ENCODE data around the gene GRM2. TPM values are rescaled to one million over a fixed set of nuclear protein-coding genes. Genes with fewer than 3 reads are reported as not detected.

GRM2 gene
- total RNA-seq, 1 experiment from 2014 or later, result 0.07 TPM

DNA sequence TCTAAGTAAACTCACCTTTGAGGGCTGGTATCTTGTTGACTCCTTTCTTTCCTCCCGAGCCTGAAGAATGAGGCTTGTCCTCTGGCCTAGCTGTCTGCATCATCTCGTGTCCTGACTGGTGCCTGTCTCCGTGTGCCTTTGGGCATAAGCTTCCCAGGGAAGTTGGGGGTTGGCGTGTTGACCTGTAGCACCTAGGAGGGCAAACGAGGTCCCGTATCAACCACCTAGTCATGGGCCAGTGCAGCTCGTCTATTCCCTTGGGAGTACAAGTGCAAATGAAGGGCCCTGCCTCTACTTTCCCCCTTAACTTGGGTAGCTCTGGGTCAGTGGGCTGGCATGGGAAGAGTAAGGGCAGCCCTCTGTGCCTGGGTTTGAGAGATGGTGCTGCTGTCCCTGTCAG, 27.1 kb upstream of the GRM2 start:
- peaks cover 11% of the 10 kb centered on the region; the same call in 1 of the 2 replicates for H3K79me2 ChIP-seq (ENCODE audit: low read length)
- H3K9me2 ChIP-seq (replicated peaks; ENCODE audit: low read length), result no peaks in the 10 kb centered on the region
- no TSS peak for BruUV-seq (replicated peaks)
- H3K4me2 ChIP-seq (ENCODE audit: low read length), result no peak overlapping the region
- DNase-seq, result no peak
- H3K36me3 ChIP-seq (ENCODE audit: low read depth, low read length), result peaks cover 8% of the 10 kb centered on the region; the same call in 1 of the 2 replicates
- H2AFZ ChIP-seq (ENCODE audit: low read length), result no peak overlapping the region
- H3K9me3 ChIP-seq (ENCODE audit: low read length), result no peaks in the 10 kb centered on the region
- no peak for TF ChIP-seq EZH2 (IDR thresholded peaks at IDR 0.05; ENCODE audit: low read length, unreplicated experiment)
- TF ChIP-seq EZH2phosphoT487 (IDR thresholded peaks at IDR 0.05; ENCODE audit: borderline replicate concordance, low read length), result no peak
- TF ChIP-seq, protein P1, sequence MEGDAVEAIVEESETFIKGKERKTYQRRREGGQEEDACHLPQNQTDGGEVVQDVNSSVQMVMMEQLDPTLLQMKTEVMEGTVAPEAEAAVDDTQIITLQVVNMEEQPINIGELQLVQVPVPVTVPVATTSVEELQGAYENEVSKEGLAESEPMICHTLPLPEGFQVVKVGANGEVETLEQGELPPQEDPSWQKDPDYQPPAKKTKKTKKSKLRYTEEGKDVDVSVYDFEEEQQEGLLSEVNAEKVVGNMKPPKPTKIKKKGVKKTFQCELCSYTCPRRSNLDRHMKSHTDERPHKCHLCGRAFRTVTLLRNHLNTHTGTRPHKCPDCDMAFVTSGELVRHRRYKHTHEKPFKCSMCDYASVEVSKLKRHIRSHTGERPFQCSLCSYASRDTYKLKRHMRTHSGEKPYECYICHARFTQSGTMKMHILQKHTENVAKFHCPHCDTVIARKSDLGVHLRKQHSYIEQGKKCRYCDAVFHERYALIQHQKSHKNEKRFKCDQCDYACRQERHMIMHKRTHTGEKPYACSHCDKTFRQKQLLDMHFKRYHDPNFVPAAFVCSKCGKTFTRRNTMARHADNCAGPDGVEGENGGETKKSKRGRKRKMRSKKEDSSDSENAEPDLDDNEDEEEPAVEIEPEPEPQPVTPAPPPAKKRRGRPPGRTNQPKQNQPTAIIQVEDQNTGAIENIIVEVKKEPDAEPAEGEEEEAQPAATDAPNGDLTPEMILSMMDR (conservative IDR thresholded peaks at IDR 0.05; ENCODE audit: low read depth, low read length), result no peak
- ATAC-seq, result no peak
- no peaks in the 10 kb centered on the region for H3F3A ChIP-seq (ENCODE audit: low read length, unreplicated experiment)
- no peaks in the 10 kb centered on the region for H3K27me3 ChIP-seq (ENCODE audit: low read length)
- 0 out of 2 replicates have a peak, but pooled peaks cover 2% of the 10 kb centered on the region for H4K20me1 ChIP-seq (ENCODE audit: low read length)
- intact Hi-C loops (cut with micrococcal nuclease), result loop anchor here (10.0 kb wide), 1 partner anchor 295 kb away; the partner anchor contains the start of gene MANF
- no peak overlapping the region for H3K4me3 ChIP-seq (ENCODE audit: low read length)
- CTCF ChIA-PET, result no interaction called here
- POLR2A ChIA-PET (ENCODE audit: unreplicated experiment), result no interaction called here
- H3K27ac ChIP-seq (ENCODE audit: low read length), result no peak overlapping the region
- peaks cover 23% of the 10 kb centered on the region for H3K4me1 ChIP-seq (ENCODE audit: insufficient read depth, low read length)
- H3K9ac ChIP-seq (ENCODE audit: low read length), result no peak overlapping the region

DNA sequence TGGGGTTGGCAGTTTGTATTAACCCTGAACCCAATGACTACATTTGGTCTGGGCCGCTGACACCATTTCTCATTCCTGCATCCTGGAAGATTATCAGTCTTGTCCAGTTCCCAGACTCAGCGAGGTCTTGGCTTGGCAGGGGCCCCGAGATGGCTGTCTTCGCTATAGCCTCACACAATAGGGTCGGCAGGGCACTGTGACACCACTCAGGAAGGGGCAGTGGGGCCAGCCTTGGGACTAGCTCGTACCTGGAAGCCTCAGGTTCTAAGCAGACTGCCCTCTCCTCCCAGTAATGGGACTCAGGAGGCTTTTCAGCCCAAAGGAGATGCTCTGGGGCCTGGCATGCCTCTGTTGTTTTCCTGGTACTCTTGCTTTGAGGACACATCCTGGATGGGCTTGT, 26.7 kb upstream of the GRM2 start:
- H3K27me3 ChIP-seq (ENCODE audit: low read length), result no peaks in the 10 kb centered on the region
- no peaks in the 10 kb centered on the region for H3F3A ChIP-seq (ENCODE audit: low read length, unreplicated experiment)
- H3K9ac ChIP-seq (ENCODE audit: low read length), result no peak overlapping the region
- no TSS peak for BruUV-seq (replicated peaks)
- H4K20me1 ChIP-seq (ENCODE audit: low read length), result no peaks in the 10 kb centered on the region
- H3K4me1 ChIP-seq (ENCODE audit: insufficient read depth, low read length), result peaks cover 18% of the 10 kb centered on the region
- no peaks in the 10 kb centered on the region for H3K9me2 ChIP-seq (replicated peaks; ENCODE audit: low read length)
- CTCF ChIA-PET, result interaction anchor here (2.3 to 2.6 kb wide), 2 partner anchors 11 to 179 kb away, joined by 29 to 73 read pairs; partner anchors contain the start of gene DCAF1
- H3K4me2 ChIP-seq (ENCODE audit: low read length), result no peak overlapping the region
- intact Hi-C loops (cut with micrococcal nuclease), result no loop called here
- DNase-seq (no peak), ATAC-seq (no peak)
- H3K27ac ChIP-seq (ENCODE audit: low read length), result no peak overlapping the region
- no peak overlapping the region for H2AFZ ChIP-seq (ENCODE audit: low read length)
- H3K9me3 ChIP-seq (ENCODE audit: low read length), result no peaks in the 10 kb centered on the region
- TF ChIP-seq EZH2 (IDR thresholded peaks at IDR 0.05; ENCODE audit: low read length, unreplicated experiment) (no peak), EZH2phosphoT487 (IDR thresholded peaks at IDR 0.05; ENCODE audit: borderline replicate concordance, low read length) (no peak)
- TF ChIP-seq, protein P1 (conservative IDR thresholded peaks at IDR 0.05; ENCODE audit: low read depth, low read length), result no peak
- H3K79me2 ChIP-seq (ENCODE audit: low read length), result peaks cover 11% of the 10 kb centered on the region; the same call in 1 of the 2 replicates
- POLR2A ChIA-PET (ENCODE audit: unreplicated experiment), result no interaction called here
- no peak overlapping the region for H3K4me3 ChIP-seq (ENCODE audit: low read length)
- peaks cover 12% of the 10 kb centered on the region; the same call in 1 of the 2 replicates for H3K36me3 ChIP-seq (ENCODE audit: low read depth, low read length)

DNA sequence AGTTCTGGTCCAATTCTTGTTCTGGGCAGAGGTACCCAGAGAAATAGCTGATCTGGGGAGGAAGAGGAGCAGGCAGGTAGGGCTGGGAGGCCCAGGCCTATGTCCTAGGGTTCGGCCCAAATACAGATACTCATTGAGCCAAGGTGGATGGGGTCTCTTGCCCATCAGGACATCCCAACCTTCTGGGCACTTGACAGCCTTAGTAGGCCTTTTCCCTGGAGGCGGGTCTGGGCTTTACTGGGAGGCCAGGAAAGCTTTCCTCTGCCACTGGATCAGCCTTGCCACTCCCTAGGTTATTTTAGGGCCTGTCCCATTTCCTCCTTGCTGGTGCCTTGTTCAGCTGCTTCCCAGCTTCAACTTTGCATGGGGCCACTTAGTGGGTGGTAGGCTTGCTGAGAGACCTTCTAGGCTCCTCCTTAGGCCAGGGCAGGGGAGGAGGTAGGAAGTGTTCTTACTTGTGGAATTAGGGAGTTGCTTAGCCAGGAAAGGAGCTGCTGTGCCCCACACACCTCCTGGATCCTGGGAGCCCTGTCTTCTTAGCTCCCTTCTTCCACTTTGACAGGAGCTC, 26.1 kb upstream of the GRM2 start:
- Histone ChIP-seq H3K36me3 (ENCODE audit: low read depth, low read length) (peaks cover 16% of the 10 kb centered on the region; the same call in 1 of the 2 replicates), H3K27ac (ENCODE audit: low read length) (no peak overlapping the region), H3K4me1 (ENCODE audit: insufficient read depth, low read length) (peaks cover 13% of the 10 kb centered on the region), H3K9me3 (ENCODE audit: low read length) (no peaks in the 10 kb centered on the region), H3K27me3 (ENCODE audit: low read length) (no peaks in the 10 kb centered on the region), H3K79me2 (ENCODE audit: low read length) (peaks cover 9% of the 10 kb centered on the region; the same call in 1 of the 2 replicates), H3F3A (ENCODE audit: low read length, unreplicated experiment) (no peaks in the 10 kb centered on the region), H3K4me3 (ENCODE audit: low read length) (no peak overlapping the region), H3K9me2 (replicated peaks; ENCODE audit: low read length) (no peaks in the 10 kb centered on the region), H4K20me1 (ENCODE audit: low read length) (no peaks in the 10 kb centered on the region), H3K9ac (ENCODE audit: low read length) (no peak overlapping the region), H2AFZ (ENCODE audit: low read length) (no peak overlapping the region), H3K4me2 (ENCODE audit: low read length) (no peak overlapping the region)
- ATAC-seq (no peak), DNase-seq (no peak)
- TF ChIP-seq, protein P1 (conservative IDR thresholded peaks at IDR 0.05; ENCODE audit: low read depth, low read length), result no peak
- no peak for TF ChIP-seq EZH2 (IDR thresholded peaks at IDR 0.05; ENCODE audit: low read length, unreplicated experiment)
- no peak for TF ChIP-seq EZH2phosphoT487 (IDR thresholded peaks at IDR 0.05; ENCODE audit: borderline replicate concordance, low read length)
- no TSS peak for BruUV-seq (replicated peaks)
- ChIA-PET POLR2A (ENCODE audit: unreplicated experiment) (interaction anchor here (0.6 kb wide), 1 partner anchor 158 kb away, joined by 4 read pairs; no protein-coding TSS in a partner anchor), CTCF (interaction anchor here (1.0 to 2.6 kb wide), 3 partner anchors 9 to 180 kb away, joined by 3 to 73 read pairs (median 29); partner anchors contain the start of gene DCAF1)
- intact Hi-C loops (cut with micrococcal nuclease), result no loop called here

Measured in PC-3 (cell line).